Prostate gland (tissue), 2 donors: Measurements from ENCODE around the gene ZNF329.

Source experiments
- CTCF ChIP-seq, 4 experiments: fragments of 200-600 bp in 2 of 4; fragments of 450-650 bp in 2 of 4; sonication (generic) in 2 of 4; IDR thresholded peaks; 1 replicate in 3 of 4; 2 replicates in 1 of 4; pipeline ENCODE4 v1.5.1; 2016 to 2019; ENCODE audit warnings: antibody characterized with exemption in 4 of 4, mild to moderate bottlenecking in 2 of 4, moderate library complexity in 2 of 4
- POLR2A ChIP-seq: fragments of 450-650 bp; IDR thresholded peaks from one replicate; pipeline ENCODE4 v1.6.1; 2016; ENCODE audit warnings: antibody characterized with exemption, mild to moderate bottlenecking
- POLR2AphosphoS5 ChIP-seq: sonication (generic); formaldehyde crosslinking; IDR thresholded peaks from one replicate; pipeline ENCODE4 v1.6.1; 2017; ENCODE audit warnings: antibody characterized with exemption

DNA sequence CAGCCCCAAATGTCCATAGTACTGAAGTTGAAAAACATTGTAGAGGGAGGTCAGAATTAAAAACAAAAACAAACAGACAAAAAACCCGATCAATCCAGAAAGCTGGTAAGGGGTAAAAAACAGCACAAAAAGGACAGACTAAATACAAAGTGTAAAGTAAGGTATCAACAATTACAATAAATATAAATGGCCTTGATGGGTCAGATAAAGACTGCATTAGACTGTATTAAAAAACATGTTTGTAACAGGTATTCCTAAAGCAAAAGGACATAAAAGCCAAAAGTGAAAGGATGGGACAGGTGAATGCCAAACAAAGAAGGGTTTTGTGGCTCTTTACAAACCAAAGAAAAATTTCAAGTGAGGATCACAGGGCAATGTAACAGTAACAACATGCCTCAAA is 16.3 kb downstream of the ZNF329 start:
- TF ChIP-seq POLR2AphosphoS5 (no peak), CTCF (IDR thresholded peaks at IDR 0.05) (no peak), POLR2A (no peak)
